ENCODE results near the gene LDAF1.

DNA sequence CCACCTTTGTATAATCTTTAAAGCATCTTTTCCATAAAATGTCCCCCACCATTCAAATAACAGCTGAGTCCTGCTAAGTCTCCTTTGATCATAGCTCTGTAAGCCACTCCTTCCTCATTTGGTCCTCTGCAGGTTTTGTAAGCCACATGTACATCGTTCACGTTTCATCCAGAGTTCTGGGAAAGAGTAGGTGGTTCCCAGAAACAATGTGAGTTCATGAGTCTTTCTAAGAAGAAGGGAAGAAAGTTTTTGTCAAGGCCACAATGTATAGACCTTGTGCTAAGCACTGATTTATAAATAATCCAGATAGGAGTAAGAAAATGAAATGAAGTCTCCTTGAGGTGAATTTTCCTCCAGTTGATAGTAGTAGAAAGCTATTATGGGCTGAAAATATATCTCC lies 66.3 kb downstream of the LDAF1 start:
- no peak for TF ChIP-seq CTCF (IDR thresholded peaks at IDR 0.05)
- TF ChIP-seq POLR2A (IDR thresholded peaks at IDR 0.05) = no peak
- no peak for TF ChIP-seq EP300 (IDR thresholded peaks at IDR 0.05)
